Renal pelvis (tissue), 4 donors: ENCODE measurements around the gene CCNY. TPM values are rescaled to one million over a fixed set of nuclear protein-coding genes. Genes with fewer than 3 reads are reported as not detected.
A peak's percentile ranks its signal among the peaks of the same experiment; 100 is the strongest.

ENCODE experiments used
- DNase-seq: peaks from one replicate; pipeline ENCODE4 v3.0.0-alpha.2; 2013
- polyA plus RNA-seq, 3 donors: library from polyadenylated mRNA; unstranded; fragments of 120-200 nt; gene quantifications; one replicate each; pipeline ENCODE4 v1.2.1, GENCODE V29; 2013; ENCODE audit not compliant: insufficient read length in 3 of 3

Gene CCNY
- polyA plus RNA-seq, 3 donors: 98.3 to 102 (median 101) TPM

DNA sequence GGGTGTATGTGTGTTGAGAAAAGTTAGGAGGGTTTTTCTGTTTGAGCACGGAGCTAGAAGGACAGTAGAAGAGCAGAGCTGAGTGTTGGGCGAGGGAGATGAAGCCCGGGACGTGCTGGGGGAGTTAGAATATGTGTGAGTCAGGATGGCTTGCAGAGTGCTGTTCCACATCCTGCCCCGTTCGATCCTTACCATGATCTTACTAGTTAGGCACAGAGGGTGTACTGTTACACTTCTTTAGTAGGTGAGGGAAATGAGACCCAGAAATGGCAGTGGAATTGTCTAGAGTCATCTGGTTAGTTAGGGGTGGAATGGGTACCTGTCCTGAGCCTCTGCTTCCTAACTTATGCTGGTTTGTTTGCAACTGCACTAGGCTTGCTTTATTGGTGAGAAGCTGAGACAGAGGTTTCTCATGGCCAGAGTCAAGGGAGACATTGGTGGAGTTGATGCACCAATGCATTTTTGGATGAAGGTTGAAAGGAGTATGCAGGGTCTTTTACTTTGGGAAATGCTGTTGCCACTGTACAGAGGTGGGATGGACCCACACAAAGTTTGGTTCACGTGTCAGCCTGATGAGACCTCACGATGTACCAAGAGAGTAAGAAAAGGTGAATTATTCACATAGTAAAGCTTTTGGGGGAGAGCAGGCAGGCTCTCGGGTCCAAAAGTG lies 42.4 kb downstream of the CCNY start:
- DNase-seq: no peak

DNA sequence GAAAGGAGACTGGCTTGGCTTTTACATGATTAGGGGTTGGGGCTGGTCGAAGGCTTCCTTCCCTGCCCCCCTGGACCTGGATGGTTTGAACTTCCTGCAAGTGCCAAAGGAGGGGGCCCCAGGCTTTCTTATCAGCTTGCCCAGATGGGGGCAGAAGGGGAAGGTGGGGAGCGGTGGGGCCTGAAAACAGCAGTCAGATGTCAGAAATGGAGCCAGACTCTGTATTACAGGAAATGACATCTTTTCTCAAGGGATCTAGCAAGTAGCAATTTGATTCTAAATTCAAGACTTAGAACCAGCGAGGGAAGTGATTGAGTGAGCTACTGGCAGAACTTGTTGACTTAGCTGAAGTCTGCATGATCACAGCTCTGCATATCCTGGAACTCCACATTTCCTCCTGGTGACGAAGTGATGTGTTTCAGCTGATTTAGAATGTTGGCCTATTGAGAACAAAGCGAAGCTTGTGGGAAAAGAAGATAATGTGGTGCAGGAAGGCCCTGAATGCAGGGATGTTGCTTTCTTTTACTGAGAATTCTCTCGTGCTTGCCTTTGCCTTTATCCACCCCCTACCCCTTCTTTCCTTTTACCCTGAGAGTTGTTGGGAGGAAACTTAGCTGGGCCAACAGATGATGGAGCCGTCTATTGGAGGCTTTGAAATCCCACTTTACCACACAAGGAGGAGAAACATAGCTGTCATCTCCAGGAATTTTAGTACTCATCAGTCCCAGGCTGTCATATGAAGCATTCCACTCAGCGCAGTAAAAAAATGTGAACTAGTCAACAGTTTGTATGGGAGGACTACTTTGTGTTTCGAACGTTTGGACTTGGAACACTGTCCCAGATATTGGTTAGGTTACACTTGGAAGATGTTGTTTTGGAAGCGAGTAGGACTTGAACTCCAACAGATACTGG lies 43.2 kb downstream of the CCNY start:
- DNase-seq: peak; percentile 72

DNA sequence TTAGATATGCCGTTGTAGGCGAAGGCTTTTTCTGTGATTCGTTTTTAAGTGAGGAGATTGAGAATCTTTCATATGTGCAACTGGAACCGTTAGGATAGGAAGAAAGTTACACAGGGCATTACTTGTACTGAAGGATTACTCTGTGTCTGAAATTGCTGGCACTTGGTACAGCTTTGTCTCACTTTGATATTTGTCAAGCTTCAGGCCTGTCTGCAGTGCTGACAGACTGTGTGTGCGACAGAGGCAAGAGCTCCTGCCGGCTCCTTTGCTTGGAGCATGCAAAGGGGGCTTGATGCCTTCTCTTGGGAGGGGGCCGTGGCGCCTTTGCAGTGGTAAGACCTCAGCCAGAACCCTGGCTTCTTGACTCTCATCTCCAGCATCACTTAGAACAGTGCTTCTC lies 45.8 kb downstream of the CCNY start:
- no peak for DNase-seq

DNA sequence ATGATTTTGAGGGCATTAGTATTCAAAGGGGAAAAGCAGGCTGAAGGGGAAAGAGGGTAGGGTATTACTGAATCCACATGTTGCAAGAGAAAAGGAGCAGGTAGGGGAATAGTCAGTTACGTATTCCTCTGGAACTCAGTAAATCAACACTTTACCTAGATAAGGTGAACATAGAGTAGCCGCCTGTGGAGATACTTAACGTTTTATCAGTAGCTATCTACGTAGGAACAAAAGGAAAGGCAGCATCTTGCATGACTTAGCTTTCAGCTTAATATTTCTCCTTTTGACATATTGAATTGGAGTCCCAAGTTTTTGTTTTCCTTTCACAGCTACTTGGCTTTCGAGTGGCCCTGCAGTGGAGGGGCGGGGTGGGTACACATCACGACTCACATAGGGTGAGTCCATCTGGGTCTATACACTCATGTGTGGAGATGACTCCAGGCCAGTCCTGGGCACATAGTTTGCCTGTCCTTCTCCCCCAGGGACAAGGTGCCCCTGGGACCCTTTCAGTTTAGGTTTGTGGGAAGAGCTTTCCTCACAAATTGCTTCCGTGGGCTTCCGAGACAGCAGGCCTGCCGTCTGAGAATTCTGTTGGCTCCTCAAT lies 48.1 kb downstream of the CCNY start:
- DNase-seq: no peak

DNA sequence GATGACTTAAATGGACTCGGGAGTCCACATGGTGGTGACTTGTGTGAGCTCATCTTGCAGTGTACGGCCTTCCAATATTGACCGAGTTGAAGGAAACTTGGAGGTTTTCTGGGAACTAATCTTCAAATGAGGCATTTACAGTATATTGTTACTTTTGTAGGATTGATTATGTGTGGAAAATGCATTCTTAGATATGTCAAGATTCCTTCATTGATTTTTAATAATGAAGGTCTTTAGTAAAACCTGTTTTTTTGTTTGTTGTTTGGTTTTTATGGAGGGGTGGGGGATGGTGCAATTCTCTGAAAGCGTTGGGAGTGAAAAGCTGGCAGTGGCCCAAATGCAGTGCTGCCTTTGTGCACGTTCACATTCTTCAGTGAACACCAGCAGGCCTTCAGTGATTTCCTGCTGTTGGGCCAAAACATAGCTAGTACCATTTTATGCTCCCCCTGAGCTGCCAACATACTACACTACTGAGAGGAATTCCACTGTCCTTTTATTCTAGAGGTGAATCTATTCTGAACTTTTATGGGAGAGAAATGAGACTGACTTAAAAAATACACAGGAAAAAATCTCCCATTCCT lies 50.4 kb downstream of the CCNY start:
- DNase-seq: peak; percentile 62

DNA sequence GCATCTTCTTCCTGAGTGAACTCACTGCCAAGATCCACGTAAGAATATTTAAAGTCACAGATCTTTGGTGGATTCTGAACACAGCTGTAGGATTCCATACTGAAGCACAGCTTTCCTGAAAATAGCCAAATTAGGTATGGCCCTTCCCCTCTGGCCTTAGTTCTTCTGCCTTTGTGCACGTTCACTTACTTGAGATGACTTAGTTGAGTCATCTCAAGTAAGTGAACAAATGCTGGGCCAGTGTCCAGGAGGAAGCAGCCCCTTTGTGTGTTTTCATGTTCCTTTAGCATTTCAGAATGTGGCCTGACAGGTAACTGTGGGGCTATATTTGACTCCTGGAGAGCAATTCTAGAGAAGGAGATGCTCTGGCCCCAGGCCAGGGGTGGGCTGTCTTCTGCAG lies 51.5 kb downstream of the CCNY start:
- DNase-seq: no peak

DNA sequence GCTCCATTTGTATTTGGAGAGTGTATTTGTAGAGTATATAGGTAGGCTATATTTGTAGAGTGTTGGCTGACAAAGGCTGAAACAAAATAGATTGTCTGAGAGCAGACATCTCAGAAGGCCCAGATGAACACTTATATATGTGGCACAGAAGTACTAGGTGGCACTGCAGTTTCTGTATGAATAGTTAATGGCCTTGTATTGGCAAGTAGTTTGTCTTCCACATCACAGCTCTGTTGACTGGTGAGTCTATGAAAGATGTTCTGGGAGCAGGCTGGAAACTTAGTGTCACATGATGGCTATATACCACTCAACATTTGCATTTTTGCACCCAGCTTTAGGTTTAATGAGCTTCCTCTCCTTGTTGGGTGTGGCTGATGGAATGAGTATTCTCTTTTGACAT lies 51.9 kb downstream of the CCNY start:
- no peak for DNase-seq

DNA sequence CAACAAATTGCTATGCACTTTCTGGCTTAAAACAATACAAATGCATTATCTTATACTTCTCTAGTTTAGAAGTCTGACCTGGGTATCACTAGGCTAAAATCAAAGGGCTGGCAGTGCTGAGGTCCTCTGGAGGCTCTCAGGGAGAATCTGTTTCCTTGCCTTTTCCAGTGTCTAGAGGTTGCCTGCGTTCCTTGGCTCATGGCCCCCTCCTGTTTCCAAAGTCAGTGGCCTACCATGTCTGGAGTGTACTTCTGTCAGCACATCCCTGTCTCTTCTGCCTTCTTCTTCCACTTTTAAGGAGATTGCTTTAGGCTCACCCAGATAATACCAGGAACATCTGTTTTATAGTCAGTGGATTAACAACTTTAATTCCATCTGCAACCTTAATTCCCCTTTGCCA lies 52.4 kb downstream of the CCNY start:
- DNase-seq: no peak

DNA sequence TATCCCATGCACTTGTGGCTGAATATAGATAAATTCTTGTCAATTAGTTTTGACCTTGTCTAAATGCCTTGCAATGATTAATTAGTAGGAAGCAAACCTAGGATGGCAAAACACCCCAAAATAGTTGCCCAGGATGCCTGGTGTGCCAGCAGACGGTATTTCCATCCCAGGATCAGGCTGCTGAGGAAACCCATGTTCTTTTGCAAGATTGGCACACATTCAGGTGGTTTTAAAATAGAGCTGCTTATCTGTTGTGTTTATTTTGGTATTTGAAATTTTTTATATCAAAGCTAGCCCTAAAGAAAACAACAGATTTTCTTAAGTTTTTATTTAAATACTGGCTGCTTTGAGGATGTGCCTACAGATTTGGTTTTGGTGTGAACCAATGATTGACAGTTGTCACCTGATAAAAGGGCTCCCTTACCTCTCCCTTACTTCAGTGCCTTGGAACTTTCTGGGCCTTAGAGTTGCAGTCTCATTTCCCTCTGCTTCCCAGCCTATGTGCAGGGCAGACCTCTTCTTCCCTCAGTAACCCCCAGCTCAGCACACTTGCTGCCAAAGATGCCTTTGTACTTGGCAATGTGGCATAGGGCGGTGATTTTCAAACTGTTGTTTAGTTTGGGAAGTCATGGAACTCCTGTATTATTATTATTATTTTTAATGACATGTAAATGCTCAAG lies 54.0 kb downstream of the CCNY start:
- DNase-seq: no peak

DNA sequence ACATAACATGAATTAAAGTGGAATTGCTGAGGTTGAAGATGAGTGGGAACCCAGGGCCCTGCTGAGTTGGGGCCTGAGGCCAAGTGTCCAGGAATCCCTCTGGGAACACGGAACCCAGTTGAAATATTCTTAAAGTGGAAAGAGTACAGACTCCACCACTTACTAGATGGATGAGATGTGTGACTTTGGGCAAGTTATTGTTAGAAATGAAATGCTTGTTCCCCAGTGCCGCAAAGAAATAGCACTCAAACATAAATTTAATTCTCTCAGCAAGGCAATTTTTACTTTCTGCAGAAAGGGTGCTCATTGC lies 54.5 kb downstream of the CCNY start:
- DNase-seq: no peak

DNA sequence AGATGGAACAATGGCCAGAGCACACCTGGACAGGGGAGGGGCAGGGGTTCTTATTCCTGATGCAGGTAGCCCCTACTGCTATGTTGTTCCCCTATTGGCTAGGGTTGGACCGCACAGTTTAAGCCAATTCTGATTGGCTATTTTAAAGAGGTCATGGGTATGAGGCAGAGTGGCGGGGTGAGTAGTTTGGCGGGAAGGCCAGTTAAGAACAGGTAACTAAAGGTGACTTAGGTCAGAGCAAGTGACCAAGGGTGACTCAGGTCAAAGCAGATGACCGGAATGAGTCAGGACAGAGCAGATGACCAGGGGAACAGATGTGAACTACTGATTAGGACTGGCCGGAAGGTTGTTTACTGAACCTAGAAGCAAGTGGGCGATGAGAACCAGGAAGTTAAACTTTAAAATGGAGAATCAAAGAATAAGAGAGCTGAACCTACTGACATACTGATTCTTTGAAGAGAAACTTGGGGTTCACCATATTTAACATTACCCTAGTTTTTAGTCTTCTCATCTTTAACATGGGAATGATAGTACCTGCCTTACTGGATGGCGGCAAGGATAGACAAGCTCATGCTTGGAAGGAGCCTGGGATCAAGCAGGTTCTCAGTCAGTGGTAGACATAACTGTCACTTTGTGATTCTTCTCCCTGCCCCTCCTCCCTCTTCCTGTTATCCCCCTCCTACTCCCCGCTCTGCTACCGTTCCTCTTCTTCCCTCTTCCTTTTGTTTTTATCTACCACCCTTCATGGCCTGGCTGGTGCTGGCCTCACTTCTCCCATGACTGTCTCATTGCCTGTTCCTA lies 55.0 kb downstream of the CCNY start:
- DNase-seq: no peak

DNA sequence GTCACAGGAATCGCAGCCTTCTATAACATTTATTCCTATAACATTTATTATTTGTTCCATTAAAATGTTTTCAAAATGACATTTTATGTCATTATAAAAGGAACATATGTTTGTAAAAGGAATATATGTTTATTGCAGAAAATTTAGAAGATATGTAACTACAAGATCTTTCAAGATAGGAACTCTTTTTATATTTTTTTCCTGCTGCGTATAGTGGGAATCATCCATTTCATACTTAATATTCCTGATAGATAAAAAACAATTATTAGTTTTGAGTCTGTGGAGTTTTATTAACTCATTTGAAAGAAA lies 55.6 kb downstream of the CCNY start:
- no peak for DNase-seq

DNA sequence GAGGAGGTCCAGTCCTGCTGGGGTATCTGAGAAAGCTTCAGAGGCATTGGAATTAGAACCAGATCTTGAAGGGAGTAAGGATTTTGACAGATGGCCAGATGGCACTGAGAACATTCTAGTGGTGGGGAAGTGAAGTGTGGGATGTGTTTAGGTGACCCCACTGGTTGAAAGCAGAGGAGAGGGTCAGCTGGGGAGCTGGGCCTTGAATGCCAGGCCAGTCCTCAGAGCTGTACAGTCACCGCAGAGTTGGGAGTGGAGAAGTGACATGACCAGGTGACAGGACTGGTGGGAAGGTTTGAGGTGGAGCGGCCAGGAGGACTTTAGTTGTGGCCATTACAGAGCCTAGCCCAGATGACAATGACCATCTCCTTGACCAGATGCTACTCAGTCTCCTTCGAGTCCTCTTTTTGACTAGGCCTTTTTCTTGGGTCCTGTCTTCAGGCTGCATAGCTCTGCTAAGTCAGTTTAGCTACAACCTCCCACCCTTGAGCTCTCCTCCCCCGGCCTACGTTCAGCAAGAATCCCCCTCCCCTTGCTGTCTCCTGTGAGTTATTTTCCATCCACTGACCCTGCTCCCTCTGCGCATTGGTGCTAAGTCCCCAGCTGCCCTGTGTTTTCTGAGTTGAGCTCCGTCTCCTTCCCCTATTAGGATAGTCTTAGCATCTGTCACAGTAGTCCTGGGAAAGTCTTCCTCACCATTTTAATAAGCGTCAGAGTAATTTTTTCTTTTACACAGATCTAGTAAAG lies 56.3 kb downstream of the CCNY start:
- no peak for DNase-seq

DNA sequence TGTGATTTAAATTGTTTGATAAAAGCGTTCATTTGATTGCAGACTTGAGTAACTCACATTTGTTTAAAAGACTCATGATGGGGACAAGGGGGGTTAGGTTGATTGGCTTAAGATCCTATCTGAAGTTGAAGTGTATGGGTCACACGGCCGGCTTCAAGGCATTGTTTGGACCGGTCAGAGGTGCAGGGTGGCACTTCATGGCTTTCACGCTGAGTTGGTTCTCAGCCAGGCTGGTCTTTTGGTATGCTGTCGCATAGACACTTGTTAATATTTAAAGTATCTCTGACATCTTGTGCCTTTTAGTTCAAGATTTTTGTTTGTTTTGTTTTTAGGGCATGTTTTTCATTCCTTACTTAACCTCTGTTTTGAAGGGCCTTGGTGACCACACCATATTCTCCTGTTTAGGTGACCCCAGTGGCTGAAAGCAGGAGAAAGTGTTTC lies 58.1 kb downstream of the CCNY start:
- no peak for DNase-seq

DNA sequence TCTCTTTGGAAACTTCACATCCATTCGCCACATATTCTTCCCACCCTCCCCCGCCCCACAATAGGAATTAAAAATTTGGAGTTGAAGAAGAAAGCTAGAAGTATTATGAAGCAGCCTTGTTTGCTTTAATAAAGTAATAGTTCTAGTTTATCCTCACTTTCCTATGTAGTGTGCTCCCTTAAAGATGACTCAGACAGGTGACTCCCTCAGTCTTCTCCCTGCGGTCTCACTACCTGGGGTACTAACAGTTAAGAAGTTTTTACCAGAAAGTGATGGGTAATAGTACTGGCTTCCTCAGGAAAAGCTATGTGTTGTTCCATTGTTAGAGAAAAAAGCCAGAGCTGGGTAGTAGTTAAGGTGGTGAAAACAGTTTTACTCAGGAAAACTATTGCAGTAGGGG lies 58.6 kb downstream of the CCNY start:
- no peak for DNase-seq

DNA sequence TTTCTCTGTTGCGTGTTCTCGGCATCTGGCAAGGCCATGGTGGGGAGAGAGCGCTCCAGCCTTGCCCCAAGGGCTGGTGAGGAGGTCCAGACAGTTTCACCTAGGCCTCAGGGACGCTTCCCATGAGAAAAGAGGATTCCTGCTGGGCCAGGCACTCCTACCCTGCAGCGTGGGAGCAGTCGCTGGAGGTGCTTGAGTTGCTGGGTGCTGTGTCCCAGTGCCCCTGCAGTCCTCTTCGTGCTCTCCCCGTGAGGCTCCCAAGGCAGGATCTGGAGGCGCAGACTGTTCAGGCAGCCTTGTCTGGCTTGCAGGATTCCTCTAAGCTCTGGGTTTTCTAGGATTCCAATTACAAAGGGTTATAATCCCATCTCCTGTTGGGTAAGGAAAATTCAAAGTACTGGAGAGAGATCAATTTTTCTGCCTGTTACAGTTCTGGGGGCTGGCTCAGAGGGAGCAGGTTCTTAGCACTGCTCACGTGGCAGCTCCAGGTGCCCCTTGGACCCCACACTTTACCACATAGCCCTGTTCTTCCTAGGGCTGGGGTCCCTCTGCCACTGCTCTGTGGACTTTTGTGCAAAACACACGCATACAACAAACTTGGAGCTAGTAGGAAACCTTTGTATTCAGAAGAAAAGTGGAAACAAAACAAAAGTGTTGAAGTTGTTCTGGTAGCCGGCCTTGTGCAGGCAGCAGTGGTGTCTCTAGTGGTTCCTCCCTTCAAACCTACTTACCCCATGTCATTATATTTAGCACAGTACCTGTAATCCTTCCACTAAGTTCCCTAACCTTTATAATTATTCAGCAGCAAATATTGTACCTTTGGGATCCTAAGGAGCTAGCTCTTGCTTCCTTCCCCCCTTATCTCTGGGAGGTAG lies 60.5 kb downstream of the CCNY start:
- DNase-seq: no peak

DNA sequence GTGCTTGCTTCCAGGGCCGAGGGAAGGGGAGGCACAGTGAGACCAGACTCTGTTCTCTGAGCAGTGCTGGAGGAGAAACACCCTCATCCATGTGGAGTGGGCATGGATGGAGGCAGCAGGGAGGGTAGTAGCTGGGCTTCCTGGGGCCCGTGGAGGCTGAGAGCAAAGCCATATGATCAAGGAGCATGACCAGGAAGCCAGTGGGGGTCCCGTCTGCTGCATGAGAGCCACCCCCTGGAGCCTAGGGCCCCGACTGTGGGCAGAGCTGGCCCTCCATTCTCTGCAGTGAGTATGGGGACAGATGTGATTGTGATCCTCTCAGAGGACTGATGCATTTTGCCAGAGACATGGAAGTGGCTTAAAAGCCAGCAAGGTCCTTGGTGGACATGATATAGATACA lies 61.6 kb downstream of the CCNY start:
- no peak for DNase-seq

DNA sequence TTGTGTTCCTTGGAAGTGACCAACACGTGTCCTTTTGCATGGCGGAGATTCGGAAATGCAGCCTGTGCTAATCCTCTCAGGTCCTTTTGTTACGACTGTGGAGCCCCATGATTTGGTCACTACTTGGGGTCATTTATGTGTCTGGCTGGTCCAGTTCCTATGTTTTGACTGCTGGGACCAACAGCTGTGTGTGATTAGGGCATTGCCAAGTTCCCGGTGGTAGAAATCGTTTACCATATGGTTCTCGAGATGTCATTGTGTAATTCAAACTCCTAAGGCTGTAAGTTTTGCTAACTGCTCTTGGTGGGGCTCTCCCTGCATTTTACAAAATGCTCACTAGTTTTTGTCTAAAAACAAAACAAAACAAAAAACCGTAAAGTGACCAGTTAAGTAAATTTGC lies 62.0 kb downstream of the CCNY start:
- DNase-seq: no peak

DNA sequence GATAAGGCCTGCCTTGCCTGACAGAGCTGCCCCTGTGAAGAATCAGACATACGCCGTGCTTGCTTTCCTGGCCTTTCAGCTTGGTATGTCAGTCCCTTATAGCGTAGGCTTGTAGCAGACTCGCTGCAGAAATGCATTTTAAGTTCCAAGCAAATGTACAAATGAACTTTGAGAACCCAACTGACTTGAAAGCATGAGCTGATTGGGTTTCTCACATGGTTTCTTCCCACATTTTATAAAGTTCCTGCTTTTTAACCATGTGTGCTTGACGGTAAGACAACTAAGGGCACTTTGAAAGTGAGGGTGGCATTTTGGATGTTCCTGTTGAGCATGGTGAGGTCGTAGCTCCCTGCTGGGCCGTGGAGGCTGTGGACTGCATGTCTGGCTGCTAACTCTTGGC lies 62.6 kb downstream of the CCNY start:
- DNase-seq: no peak
